Memory B cell (primary cell): ENCODE data around the gene SLC25A53.

Experiments used
- ATAC-seq: fragments of 150-1000 bp; cut with Tn5 transposase; 2 replicates; pipeline ENCODE4 v1.10.0; 2021; ENCODE audit warnings: low read depth, mild to moderate bottlenecking, moderate library complexity
- DNase-seq, 2 donors: peaks; one replicate each; pipeline ENCODE4 v3.0.0; 2022; ENCODE audit warnings: low spot score in 2 of 2
- H3K27ac Mint-ChIP-seq: one replicate; pipeline ENCODE4 v1.8.0; 2022; ENCODE audit warnings: mild to moderate bottlenecking, moderate library complexity, mixed read lengths
- H3K27me3 Mint-ChIP-seq: one replicate; pipeline ENCODE4 v1.8.0; 2022; ENCODE audit warnings: mixed read lengths
- H3K36me3 Mint-ChIP-seq: one replicate; pipeline ENCODE4 v1.8.0; 2022; ENCODE audit warnings: mild to moderate bottlenecking, mixed read lengths
- H3K4me1 Mint-ChIP-seq: one replicate; pipeline ENCODE4 v1.8.0; 2022; ENCODE audit warnings: mixed read lengths
- H3K4me3 Mint-ChIP-seq: one replicate; pipeline ENCODE4 v1.8.0; 2022; ENCODE audit warnings: mild to moderate bottlenecking, moderate library complexity, mixed read lengths
- H3K9me3 Mint-ChIP-seq: one replicate; pipeline ENCODE4 v1.8.0; 2022; ENCODE audit warnings: mixed read lengths

Gene SLC25A53

DNA sequence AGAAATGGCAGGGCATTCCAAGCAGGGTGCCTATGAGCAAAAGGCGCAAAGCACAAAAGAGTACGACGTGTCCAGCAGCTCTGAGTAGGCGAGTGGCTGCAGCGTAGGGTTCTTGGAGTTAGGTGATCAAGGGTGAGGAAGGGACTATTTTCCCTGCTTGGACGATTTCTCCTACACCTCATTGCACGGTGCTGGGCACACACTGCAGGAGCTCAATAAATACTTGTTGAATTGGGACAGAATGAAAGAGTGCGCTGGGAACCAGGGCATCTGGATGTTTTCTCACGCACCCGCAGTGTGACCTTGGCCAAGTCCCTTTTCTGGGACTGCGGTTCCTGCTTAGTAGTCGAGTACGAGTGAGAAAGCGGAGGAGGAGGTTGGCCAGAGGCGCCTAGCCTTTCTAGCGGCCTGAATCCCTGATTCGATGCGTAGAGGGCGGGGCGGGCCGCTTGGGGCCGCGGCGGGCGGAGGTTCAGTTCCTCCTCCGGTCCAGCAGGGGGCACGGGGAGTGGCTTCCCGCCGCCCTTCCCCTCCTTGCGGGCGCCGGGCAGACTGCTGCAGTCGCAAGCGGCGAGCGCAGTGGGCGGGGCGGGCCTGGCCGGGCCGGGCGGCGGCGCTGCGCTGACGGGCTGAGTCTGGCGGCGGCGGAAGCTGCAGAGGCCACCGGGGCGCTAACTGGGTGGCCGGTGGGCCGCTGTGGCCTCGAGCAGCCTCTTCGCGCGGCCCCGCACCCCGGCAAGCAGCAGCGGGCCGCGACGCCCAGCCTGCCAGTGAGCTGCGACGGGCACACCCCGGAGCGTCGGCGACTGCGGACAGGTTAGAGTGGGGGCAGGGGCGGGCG, 9.3 kb upstream of the SLC25A53 start, which contains the start of gene FAM199X:
Gene FAM199X (plus strand): TSS at position 560 of the 841 bp plus-strand sequence. CDS start 333 bp downstream, outside the sequence.
- H3K27ac Mint-ChIP-seq = peak within 1 kb of the TSS; percentile 83
- H3K36me3 Mint-ChIP-seq = peaks cover 4% of the 10 kb centered on the region
- no peaks in the 10 kb centered on the region for H3K27me3 Mint-ChIP-seq
- no peaks in the 10 kb centered on the region for H3K9me3 Mint-ChIP-seq
- peak; percentile 92 for ATAC-seq
- peak within 1 kb of the TSS; percentile 87 for H3K4me3 Mint-ChIP-seq
- peak; percentile 72 to 81 for DNase-seq
- H3K4me1 Mint-ChIP-seq = peaks cover 27% of the 10 kb centered on the region

- Mint-ChIP-seq H3K27me3 (no peaks in the 10 kb centered on the region), H3K4me3 (no peak overlapping the region), H3K9me3 (no peaks in the 10 kb centered on the region), H3K36me3 (peaks cover 5% of the 10 kb centered on the region), H3K27ac (peak overlapping the region; percentile 15), H3K4me1 (peaks cover 17% of the 10 kb centered on the region)
- DNase-seq (no peak), ATAC-seq (no peak)
Measured at GRCh38 chrX:104151037-104151436, 5.8 kb downstream of the SLC25A53 start.

GRCh38 chrX:104141087-104141760, 15.6 kb downstream of the SLC25A53 start:
- H3K4me3 Mint-ChIP-seq = no peak overlapping the region
- H3K27ac Mint-ChIP-seq = no peak overlapping the region
- H3K36me3 Mint-ChIP-seq = peaks cover 5% of the 10 kb centered on the region
- H3K9me3 Mint-ChIP-seq = no peaks in the 10 kb centered on the region
- no peaks in the 10 kb centered on the region for H3K27me3 Mint-ChIP-seq
- DNase-seq (no peak), ATAC-seq (no peak)
- peaks cover 14% of the 10 kb centered on the region for H3K4me1 Mint-ChIP-seq

GRCh38 chrX:104137496-104137895, 19.3 kb downstream of the SLC25A53 start:
- Mint-ChIP-seq H3K4me1 (peaks cover 15% of the 10 kb centered on the region), H3K4me3 (no peak overlapping the region), H3K36me3 (peaks cover 2% of the 10 kb centered on the region), H3K27me3 (no peaks in the 10 kb centered on the region), H3K27ac (no peak overlapping the region), H3K9me3 (no peaks in the 10 kb centered on the region)
- ATAC-seq (peak; percentile 38), DNase-seq (no peak)

GRCh38 chrX:104136241-104137019, 20.4 kb downstream of the SLC25A53 start:
- H3K27ac Mint-ChIP-seq = no peak overlapping the region
- DNase-seq = peak; percentile 45 to 49
- H3K36me3 Mint-ChIP-seq = peaks cover 5% of the 10 kb centered on the region
- peak; percentile 68 for ATAC-seq
- H3K9me3 Mint-ChIP-seq = no peaks in the 10 kb centered on the region
- H3K27me3 Mint-ChIP-seq = no peaks in the 10 kb centered on the region
- H3K4me1 Mint-ChIP-seq = peaks cover 15% of the 10 kb centered on the region
- no peak overlapping the region for H3K4me3 Mint-ChIP-seq

DNA sequence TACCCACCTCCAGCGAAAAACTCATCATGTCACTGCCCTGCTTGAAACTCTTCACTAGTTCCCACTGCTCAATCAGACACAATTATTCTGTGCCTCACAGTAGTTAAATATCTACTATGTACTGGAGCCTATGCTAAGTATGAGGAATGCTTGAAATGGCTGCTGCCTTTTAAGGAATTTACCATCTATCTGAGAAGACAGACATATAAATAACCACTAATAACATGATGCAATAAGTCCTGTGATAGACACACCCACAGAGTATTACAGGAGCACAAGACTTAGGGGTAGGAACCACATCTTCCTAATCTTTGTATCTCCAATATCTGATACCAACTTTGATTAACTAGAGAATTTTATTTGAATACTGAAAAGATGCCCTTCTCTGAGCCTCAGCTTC, 21.1 kb downstream of the SLC25A53 start:
- H3K27ac Mint-ChIP-seq = no peak overlapping the region

DNA sequence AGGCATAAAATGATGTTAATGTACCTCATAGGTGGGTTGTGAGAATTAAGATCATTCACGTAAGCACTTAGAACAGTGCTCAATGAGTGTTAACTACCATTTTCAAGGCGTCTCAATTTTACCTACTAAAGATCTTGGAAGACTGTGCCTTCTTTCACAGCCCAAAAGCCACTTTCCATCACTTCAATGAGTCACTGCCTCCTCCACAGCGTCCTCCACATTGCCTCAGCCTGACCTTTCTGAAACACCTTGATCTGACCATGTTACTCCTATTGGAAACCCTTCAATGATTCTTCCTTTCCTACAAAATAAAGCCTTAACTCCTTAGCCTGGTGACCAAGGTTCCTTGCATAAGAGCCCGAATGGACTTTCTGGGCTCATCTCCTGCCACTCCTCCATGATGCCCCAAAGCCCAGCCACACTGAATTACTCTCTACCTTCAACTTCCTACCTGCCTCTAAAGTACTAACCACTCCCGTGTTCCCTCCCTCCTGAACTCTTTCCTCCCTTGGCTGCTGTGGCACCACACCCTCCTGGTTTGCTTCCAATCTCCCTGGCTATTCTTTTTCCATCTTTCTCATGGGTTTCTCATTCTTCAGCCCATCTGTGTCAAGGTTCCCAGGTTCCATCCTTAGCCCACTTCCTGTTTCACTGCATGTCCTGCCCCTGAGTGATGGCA, 22.1 kb downstream of the SLC25A53 start:
- peaks cover 15% of the 10 kb centered on the region for H3K4me1 Mint-ChIP-seq
- DNase-seq (no peak), ATAC-seq (no peak)
- no peaks in the 10 kb centered on the region for H3K27me3 Mint-ChIP-seq
- peak overlapping the region; percentile 9 for H3K27ac Mint-ChIP-seq
- no peak overlapping the region for H3K4me3 Mint-ChIP-seq
- H3K9me3 Mint-ChIP-seq = no peaks in the 10 kb centered on the region
- H3K36me3 Mint-ChIP-seq = peaks cover 9% of the 10 kb centered on the region

More for the DNA sequence above, 21.1 kb downstream of the SLC25A53 start:
- H3K4me3 Mint-ChIP-seq = no peak overlapping the region
- H3K4me1 Mint-ChIP-seq = peaks cover 15% of the 10 kb centered on the region
- no peak for ATAC-seq
- no peaks in the 10 kb centered on the region for H3K27me3 Mint-ChIP-seq
- no peaks in the 10 kb centered on the region for H3K9me3 Mint-ChIP-seq
- peaks cover 6% of the 10 kb centered on the region for H3K36me3 Mint-ChIP-seq
- DNase-seq = no peak

- no peak overlapping the region for H3K4me3 Mint-ChIP-seq
- ATAC-seq (no peak), DNase-seq (no peak)
- no peak overlapping the region for H3K27ac Mint-ChIP-seq
- peaks cover 13% of the 10 kb centered on the region for H3K36me3 Mint-ChIP-seq
- no peaks in the 10 kb centered on the region for H3K9me3 Mint-ChIP-seq
- H3K4me1 Mint-ChIP-seq = peaks cover 20% of the 10 kb centered on the region
- no peaks in the 10 kb centered on the region for H3K27me3 Mint-ChIP-seq
Measured at GRCh38 chrX:104130808-104131207, 26.0 kb downstream of the SLC25A53 start.

DNA sequence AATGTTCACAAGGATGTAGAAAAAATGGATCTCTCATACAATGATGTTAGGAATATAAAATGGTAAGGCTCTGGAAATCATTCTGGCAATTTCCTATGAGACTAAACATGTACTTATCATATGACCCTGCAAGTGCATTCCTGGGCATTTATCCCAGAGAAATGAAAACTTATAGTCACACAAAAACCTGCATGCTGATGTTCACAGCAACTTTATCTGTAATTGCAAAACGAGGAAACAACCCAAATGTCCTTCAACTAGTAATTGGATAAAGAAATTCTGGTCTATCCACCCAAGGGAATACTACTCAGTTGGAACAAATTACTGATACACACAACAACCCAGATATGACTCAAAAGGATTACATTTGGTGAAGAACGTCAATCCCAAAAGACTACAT, 30.0 kb downstream of the SLC25A53 start:
- no peaks in the 10 kb centered on the region for H3K9me3 Mint-ChIP-seq
- H3K4me3 Mint-ChIP-seq = no peak overlapping the region
- no peak for ATAC-seq
- peak overlapping the region; percentile 72 for H3K27ac Mint-ChIP-seq
- peaks cover 21% of the 10 kb centered on the region for H3K4me1 Mint-ChIP-seq
- H3K36me3 Mint-ChIP-seq = peaks cover 12% of the 10 kb centered on the region
- H3K27me3 Mint-ChIP-seq = no peaks in the 10 kb centered on the region
- no peak for DNase-seq

DNA sequence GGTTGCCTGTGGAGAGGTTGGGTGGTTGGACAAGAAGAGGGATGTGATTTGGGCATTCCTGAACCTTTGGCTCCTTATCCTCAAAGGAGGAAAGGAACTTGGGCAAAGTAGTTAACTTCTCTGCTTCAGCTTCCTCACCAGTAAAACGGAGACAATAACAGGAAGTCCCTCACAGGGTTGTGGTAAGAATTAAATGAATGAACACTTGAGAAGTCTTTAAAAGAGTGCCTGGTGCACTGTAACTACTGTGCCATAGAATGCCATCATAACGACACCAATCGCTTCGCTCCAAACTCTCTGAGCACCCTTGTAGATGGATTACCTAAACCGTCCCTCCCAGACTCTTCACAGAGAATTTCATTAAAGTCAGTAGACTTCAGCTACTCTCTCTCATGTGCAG, 34.0 kb downstream of the SLC25A53 start:
- Mint-ChIP-seq H3K36me3 (peaks cover 4% of the 10 kb centered on the region), H3K4me1 (peaks cover 28% of the 10 kb centered on the region), H3K4me3 (peak overlapping the region; percentile 46), H3K27me3 (no peaks in the 10 kb centered on the region), H3K27ac (peak overlapping the region; percentile 82), H3K9me3 (no peaks in the 10 kb centered on the region)
- DNase-seq (no peak), ATAC-seq (peak; percentile 77)

- ATAC-seq (peak; percentile 38), DNase-seq (no peak)
- Mint-ChIP-seq H3K36me3 (peaks cover 2% of the 10 kb centered on the region), H3K9me3 (no peaks in the 10 kb centered on the region), H3K27ac (no peak overlapping the region), H3K4me3 (no peak overlapping the region), H3K4me1 (peaks cover 29% of the 10 kb centered on the region), H3K27me3 (no peaks in the 10 kb centered on the region)
Measured at GRCh38 chrX:104118765-104119164, 38.0 kb downstream of the SLC25A53 start.

DNA sequence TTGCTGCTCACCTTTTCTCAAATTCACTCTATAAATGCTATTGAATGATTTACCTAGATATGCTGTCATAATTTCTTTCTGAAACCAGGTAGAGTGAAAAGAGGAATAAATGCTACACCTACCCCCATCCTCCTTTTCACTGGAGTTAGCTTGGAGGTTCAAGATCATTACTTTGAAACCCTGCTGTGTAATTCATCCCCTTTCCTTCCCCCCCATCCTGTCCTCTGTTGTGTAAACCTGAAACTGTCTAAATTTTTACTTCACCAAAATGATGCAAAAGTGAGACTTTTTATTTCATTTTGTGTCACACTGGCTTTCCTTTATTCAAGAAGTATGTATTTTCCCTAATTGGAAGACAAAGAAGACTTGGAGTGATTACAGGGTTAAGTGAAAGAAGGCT, 39.0 kb downstream of the SLC25A53 start:
- Mint-ChIP-seq H3K36me3 (peaks cover 2% of the 10 kb centered on the region), H3K4me1 (peaks cover 27% of the 10 kb centered on the region), H3K27me3 (no peaks in the 10 kb centered on the region), H3K27ac (peak overlapping the region; percentile 8), H3K9me3 (no peaks in the 10 kb centered on the region), H3K4me3 (no peak overlapping the region)
- ATAC-seq (no peak), DNase-seq (no peak)

GRCh38 chrX:104113222-104113965, 43.4 kb downstream of the SLC25A53 start:
- Mint-ChIP-seq H3K27me3 (no peaks in the 10 kb centered on the region), H3K9me3 (no peaks in the 10 kb centered on the region), H3K4me1 (peaks cover 25% of the 10 kb centered on the region), H3K36me3 (peaks cover 1% of the 10 kb centered on the region), H3K4me3 (peak overlapping the region; percentile 96), H3K27ac (peak overlapping the region; percentile 85)
- DNase-seq (peak in 1 of 2 donors; percentile 29), ATAC-seq (peak; percentile 77)
